Keratinocyte (primary cell): Measurements from ENCODE around the gene RALGAPA2.

ENCODE experiments used
- EZH2 ChIP-seq: IDR thresholded peaks from one replicate; pipeline ENCODE4 v1.6.1; 2012; ENCODE audit warnings: inconsistent platforms, mild to moderate bottlenecking, low read length, moderate library complexity
- TF ChIP-seq, protein P1 (sequence below), 3 experiments: IDR thresholded peaks in 1 of 3; conservative IDR thresholded peaks in 1 of 3; optimal IDR thresholded peaks in 1 of 3; 2 replicates in 2 of 3; 3 replicates in 1 of 3; pipeline versions ENCODE3 to v1.5.1; 2011; ENCODE audit warnings: low read length in 3 of 3, mild to moderate bottlenecking in 3 of 3, moderate library complexity in 2 of 3, control low read depth in 1 of 3, inconsistent platforms in 1 of 3; ENCODE audit not compliant: insufficient read depth in 2 of 3; ENCODE audit errors: extremely low read depth in 1 of 3

DNA sequence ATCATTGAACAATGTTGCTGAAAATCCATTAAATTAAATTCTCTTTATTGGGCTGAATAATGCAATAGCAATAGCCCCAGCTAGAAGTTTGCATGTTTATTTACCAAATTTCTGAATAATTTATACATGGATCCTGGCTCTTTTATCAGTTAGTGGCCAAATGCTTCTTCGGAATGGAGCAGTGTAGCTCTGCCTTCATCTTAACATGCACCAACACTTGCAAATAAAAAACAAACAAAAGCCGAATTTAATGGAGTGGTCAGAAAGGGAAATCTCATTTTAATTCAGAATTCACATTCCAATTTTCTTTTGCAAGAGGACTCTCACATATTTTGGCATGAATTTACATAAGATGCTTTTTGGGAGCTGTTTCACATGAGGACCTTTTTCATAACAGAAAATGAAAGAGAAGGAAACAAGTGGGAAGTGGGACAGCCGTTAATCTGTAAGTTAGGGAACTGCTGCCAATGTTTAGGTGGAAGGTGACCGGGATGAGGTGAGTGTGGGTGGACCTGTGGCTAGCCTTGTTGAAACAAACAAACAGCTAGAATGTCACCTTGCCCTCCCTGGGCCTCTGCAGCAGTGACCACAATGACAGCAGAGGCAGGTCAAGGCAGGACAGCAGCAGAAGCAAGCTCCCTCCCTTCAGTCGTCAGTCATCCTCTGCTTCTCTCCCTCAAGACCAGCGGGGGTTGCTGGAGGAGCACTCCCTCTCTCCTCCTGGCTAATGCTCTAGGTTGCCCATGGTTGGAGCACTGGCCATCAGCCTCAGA is 271.4 kb downstream of the RALGAPA2 start:
- TF ChIP-seq, protein P1, sequence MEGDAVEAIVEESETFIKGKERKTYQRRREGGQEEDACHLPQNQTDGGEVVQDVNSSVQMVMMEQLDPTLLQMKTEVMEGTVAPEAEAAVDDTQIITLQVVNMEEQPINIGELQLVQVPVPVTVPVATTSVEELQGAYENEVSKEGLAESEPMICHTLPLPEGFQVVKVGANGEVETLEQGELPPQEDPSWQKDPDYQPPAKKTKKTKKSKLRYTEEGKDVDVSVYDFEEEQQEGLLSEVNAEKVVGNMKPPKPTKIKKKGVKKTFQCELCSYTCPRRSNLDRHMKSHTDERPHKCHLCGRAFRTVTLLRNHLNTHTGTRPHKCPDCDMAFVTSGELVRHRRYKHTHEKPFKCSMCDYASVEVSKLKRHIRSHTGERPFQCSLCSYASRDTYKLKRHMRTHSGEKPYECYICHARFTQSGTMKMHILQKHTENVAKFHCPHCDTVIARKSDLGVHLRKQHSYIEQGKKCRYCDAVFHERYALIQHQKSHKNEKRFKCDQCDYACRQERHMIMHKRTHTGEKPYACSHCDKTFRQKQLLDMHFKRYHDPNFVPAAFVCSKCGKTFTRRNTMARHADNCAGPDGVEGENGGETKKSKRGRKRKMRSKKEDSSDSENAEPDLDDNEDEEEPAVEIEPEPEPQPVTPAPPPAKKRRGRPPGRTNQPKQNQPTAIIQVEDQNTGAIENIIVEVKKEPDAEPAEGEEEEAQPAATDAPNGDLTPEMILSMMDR (optimal IDR thresholded peaks at IDR 0.05 in 1 of 3, IDR thresholded peaks at IDR 0.05 in 1 of 3, conservative IDR thresholded peaks at IDR 0.05 in 1 of 3; ENCODE audit: extremely low read depth in 1 of 3, insufficient read depth in 2 of 3, low read length in 3 of 3) = no peak
- no peak for TF ChIP-seq EZH2
